DND-41 (cell line): ENCODE data around the gene ABCB7.

Experiments
- EZH2 ChIP-seq: IDR thresholded peaks from 3 replicates; pipeline ENCODE4 v1.6.1; 2012; ENCODE audit warnings: borderline replicate concordance, low read depth, mild to moderate bottlenecking, moderate library complexity, low read length, inconsistent platforms; ENCODE audit not compliant: severe bottlenecking
- TF ChIP-seq, protein P1 (sequence below): IDR thresholded peaks from 2 replicates; pipeline ENCODE4 v1.5.1; 2012; ENCODE audit warnings: borderline replicate concordance, low read length, moderate library complexity, mild to moderate bottlenecking; ENCODE audit not compliant: poor library complexity, severe bottlenecking; ENCODE audit errors: extremely low read depth

DNA sequence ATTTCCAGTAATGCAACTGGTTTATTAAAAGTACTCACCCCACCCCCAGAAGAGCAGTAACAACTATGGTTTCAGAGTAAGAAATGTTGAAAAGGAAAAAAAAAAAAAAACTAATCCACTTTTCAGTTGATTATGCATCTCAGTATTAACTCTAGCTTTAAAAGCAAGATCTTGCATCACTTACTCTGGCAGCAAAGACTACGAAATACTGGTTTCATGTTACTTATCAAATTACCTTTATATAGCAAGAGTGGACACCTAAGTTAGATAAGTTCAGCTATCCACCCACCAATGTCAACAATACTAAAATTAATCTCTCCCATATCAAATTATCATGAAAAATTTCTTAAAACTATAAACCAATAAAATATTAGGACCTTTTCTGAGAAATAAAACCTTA is 105.0 kb downstream of the ABCB7 start:
- TF ChIP-seq, protein P1, sequence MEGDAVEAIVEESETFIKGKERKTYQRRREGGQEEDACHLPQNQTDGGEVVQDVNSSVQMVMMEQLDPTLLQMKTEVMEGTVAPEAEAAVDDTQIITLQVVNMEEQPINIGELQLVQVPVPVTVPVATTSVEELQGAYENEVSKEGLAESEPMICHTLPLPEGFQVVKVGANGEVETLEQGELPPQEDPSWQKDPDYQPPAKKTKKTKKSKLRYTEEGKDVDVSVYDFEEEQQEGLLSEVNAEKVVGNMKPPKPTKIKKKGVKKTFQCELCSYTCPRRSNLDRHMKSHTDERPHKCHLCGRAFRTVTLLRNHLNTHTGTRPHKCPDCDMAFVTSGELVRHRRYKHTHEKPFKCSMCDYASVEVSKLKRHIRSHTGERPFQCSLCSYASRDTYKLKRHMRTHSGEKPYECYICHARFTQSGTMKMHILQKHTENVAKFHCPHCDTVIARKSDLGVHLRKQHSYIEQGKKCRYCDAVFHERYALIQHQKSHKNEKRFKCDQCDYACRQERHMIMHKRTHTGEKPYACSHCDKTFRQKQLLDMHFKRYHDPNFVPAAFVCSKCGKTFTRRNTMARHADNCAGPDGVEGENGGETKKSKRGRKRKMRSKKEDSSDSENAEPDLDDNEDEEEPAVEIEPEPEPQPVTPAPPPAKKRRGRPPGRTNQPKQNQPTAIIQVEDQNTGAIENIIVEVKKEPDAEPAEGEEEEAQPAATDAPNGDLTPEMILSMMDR, result no peak
- TF ChIP-seq EZH2, result no peak
